ENCODE results near the gene ANO7. TPM values are rescaled to one million over a fixed set of nuclear protein-coding genes. Genes with fewer than 3 reads are reported as not detected.

ANO7 gene
- total RNA-seq, 1 experiment from 2014 or later: 6.9 TPM

GRCh38 chr2:241142063-241142462 is 46.4 kb upstream of the ANO7 start:
- in situ Hi-C loops (cut with HindIII; ENCODE audit: low pct_unique_long_range_greater_than_20kb, low sequenced_read_pairs): no loop called here
- no peaks in the 10 kb centered on the region for H3K9me3 ChIP-seq (ENCODE audit: control insufficient read depth, insufficient read depth, low read depth, low read length)
- TF ChIP-seq POLR2AphosphoS5 (IDR thresholded peaks at IDR 0.05; ENCODE audit: low read depth, low read length): no peak
- TF ChIP-seq, protein P1, sequence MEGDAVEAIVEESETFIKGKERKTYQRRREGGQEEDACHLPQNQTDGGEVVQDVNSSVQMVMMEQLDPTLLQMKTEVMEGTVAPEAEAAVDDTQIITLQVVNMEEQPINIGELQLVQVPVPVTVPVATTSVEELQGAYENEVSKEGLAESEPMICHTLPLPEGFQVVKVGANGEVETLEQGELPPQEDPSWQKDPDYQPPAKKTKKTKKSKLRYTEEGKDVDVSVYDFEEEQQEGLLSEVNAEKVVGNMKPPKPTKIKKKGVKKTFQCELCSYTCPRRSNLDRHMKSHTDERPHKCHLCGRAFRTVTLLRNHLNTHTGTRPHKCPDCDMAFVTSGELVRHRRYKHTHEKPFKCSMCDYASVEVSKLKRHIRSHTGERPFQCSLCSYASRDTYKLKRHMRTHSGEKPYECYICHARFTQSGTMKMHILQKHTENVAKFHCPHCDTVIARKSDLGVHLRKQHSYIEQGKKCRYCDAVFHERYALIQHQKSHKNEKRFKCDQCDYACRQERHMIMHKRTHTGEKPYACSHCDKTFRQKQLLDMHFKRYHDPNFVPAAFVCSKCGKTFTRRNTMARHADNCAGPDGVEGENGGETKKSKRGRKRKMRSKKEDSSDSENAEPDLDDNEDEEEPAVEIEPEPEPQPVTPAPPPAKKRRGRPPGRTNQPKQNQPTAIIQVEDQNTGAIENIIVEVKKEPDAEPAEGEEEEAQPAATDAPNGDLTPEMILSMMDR (IDR thresholded peaks at IDR 0.05): no peak
- TF ChIP-seq, protein P2, sequence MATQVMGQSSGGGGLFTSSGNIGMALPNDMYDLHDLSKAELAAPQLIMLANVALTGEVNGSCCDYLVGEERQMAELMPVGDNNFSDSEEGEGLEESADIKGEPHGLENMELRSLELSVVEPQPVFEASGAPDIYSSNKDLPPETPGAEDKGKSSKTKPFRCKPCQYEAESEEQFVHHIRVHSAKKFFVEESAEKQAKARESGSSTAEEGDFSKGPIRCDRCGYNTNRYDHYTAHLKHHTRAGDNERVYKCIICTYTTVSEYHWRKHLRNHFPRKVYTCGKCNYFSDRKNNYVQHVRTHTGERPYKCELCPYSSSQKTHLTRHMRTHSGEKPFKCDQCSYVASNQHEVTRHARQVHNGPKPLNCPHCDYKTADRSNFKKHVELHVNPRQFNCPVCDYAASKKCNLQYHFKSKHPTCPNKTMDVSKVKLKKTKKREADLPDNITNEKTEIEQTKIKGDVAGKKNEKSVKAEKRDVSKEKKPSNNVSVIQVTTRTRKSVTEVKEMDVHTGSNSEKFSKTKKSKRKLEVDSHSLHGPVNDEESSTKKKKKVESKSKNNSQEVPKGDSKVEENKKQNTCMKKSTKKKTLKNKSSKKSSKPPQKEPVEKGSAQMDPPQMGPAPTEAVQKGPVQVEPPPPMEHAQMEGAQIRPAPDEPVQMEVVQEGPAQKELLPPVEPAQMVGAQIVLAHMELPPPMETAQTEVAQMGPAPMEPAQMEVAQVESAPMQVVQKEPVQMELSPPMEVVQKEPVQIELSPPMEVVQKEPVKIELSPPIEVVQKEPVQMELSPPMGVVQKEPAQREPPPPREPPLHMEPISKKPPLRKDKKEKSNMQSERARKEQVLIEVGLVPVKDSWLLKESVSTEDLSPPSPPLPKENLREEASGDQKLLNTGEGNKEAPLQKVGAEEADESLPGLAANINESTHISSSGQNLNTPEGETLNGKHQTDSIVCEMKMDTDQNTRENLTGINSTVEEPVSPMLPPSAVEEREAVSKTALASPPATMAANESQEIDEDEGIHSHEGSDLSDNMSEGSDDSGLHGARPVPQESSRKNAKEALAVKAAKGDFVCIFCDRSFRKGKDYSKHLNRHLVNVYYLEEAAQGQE (IDR thresholded peaks at IDR 0.05; ENCODE audit: insufficient read depth in 1 of 2, low read depth in 2 of 2, low read length in 1 of 2): no peak
- no peak for TF ChIP-seq SIN3A (IDR thresholded peaks at IDR 0.05; ENCODE audit: borderline replicate concordance, insufficient read depth, low read depth, low read length)
- no peak for TF ChIP-seq TCF7L2 (IDR thresholded peaks at IDR 0.05; ENCODE audit: low read depth, low read length)
- intact Hi-C loops (cut with micrococcal nuclease; ENCODE audit: unreplicated experiment): no loop called here
- no peaks in the 10 kb centered on the region for H3K36me3 ChIP-seq (ENCODE audit: control insufficient read depth, insufficient read depth, low read length)
- BruUV-seq (replicated peaks): no TSS peak
- DNase-seq (ENCODE audit: low read depth, low spot score): no peak
- POLR2A ChIA-PET: no interaction called here
- H3K4me3 ChIP-seq (ENCODE audit: low read depth in 2 of 2, low read length in 2 of 2): no peak overlapping the region
- CTCF ChIA-PET: no interaction called here
- no peaks in the 10 kb centered on the region for H3K4me1 ChIP-seq (ENCODE audit: control insufficient read depth, insufficient read depth, low read length)
- H3K27me3 ChIP-seq (ENCODE audit: control insufficient read depth, insufficient read depth, low read length): no peaks in the 10 kb centered on the region
- H3K27ac ChIP-seq (ENCODE audit: low read length): no peak overlapping the region
- ATAC-seq: no peak

DNA sequence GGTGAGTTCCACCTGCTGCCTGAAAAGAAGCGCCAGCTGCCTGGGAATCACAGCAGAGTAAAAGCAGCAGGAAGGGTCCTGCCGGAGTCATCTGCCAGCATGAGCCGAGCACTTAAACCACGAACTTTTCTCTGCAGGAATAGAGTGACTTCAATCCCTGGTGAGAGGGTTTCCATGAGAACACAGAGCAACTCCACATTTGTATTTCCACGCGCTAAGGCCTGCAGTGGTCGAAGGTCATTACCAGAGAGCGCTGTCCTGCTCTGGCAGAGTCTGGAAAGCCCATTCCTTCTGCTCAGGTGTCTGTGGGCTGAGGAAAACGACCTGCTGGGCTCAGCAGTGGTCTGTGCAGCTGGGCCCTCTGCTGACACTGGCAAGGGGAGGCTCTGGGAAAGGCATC is 45.9 kb upstream of the ANO7 start:
- BruUV-seq (replicated peaks): no TSS peak

More for the DNA sequence above, 45.9 kb upstream of the ANO7 start:
- Histone ChIP-seq H3K27ac (ENCODE audit: low read length) (no peak overlapping the region), H3K36me3 (ENCODE audit: control insufficient read depth, insufficient read depth, low read length) (no peaks in the 10 kb centered on the region), H3K4me3 (ENCODE audit: low read depth in 2 of 2, low read length in 2 of 2) (no peak overlapping the region), H3K9me3 (ENCODE audit: control insufficient read depth, insufficient read depth, low read depth, low read length) (no peaks in the 10 kb centered on the region), H3K27me3 (ENCODE audit: control insufficient read depth, insufficient read depth, low read length) (no peaks in the 10 kb centered on the region), H3K4me1 (ENCODE audit: control insufficient read depth, insufficient read depth, low read length) (no peaks in the 10 kb centered on the region)
- TF ChIP-seq SIN3A (IDR thresholded peaks at IDR 0.05; ENCODE audit: borderline replicate concordance, insufficient read depth, low read depth, low read length) (no peak), TCF7L2 (IDR thresholded peaks at IDR 0.05; ENCODE audit: low read depth, low read length) (no peak), POLR2AphosphoS5 (IDR thresholded peaks at IDR 0.05; ENCODE audit: low read depth, low read length) (no peak)
- TF ChIP-seq, protein P2 (IDR thresholded peaks at IDR 0.05; ENCODE audit: insufficient read depth in 1 of 2, low read depth in 2 of 2, low read length in 1 of 2): no peak
- TF ChIP-seq, protein P1 (IDR thresholded peaks at IDR 0.05): no peak
- in situ Hi-C loops (cut with HindIII; ENCODE audit: low pct_unique_long_range_greater_than_20kb, low sequenced_read_pairs) (no loop called here), intact Hi-C loops (cut with micrococcal nuclease; ENCODE audit: unreplicated experiment) (no loop called here)
- DNase-seq (ENCODE audit: low read depth, low spot score) (no peak), ATAC-seq (no peak)
- POLR2A ChIA-PET: interaction anchor here (0.6 kb wide), 2 partner anchors 37 to 363 kb away, joined by 3 read pairs; no protein-coding TSS in a partner anchor
- CTCF ChIA-PET: no interaction called here
